WI38 (cell line): Measurements from ENCODE around the gene KLB.

Source experiments
- H3K4me3 ChIP-seq: 2 replicates; pipeline ENCODE4 v1.5.1; 2011; ENCODE audit warnings: low read depth, mild to moderate bottlenecking, control low read depth, low read length
- TF ChIP-seq, protein P1 (sequence below): IDR thresholded peaks from 2 replicates; pipeline ENCODE4 v1.5.1; 2012; ENCODE audit warnings: low read depth, mild to moderate bottlenecking, control low read depth, low read length

The KLB gene

DNA sequence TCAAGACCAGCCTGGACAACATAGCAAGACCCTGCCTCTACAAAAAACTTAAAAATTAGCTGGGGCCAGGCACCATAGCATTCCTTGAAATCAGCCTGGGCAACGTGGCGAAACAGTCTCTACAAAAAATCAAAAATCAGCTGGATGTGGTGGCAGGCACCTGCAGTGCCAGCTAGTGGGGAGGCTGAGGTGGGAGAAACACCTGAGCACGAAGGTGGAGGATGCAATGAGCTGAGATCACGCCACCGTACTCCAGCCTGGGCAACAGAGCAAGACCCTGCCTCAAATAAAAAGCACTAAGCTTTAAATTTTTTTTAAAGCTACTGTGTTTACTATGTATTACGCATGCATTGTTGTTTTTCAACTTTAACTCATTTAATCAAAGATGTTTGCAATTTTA is 48.8 kb downstream of the KLB start:
- H3K4me3 ChIP-seq: no peak overlapping the region
- TF ChIP-seq, protein P1, sequence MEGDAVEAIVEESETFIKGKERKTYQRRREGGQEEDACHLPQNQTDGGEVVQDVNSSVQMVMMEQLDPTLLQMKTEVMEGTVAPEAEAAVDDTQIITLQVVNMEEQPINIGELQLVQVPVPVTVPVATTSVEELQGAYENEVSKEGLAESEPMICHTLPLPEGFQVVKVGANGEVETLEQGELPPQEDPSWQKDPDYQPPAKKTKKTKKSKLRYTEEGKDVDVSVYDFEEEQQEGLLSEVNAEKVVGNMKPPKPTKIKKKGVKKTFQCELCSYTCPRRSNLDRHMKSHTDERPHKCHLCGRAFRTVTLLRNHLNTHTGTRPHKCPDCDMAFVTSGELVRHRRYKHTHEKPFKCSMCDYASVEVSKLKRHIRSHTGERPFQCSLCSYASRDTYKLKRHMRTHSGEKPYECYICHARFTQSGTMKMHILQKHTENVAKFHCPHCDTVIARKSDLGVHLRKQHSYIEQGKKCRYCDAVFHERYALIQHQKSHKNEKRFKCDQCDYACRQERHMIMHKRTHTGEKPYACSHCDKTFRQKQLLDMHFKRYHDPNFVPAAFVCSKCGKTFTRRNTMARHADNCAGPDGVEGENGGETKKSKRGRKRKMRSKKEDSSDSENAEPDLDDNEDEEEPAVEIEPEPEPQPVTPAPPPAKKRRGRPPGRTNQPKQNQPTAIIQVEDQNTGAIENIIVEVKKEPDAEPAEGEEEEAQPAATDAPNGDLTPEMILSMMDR: no peak

GRCh38 chr4:39456946-39457763 is 50.4 kb downstream of the KLB start:
- TF ChIP-seq, protein P1: no peak
- H3K4me3 ChIP-seq: peak overlapping the region; percentile 82

- peak overlapping the region; percentile 82 for H3K4me3 ChIP-seq
Observed at GRCh38 chr4:39458161-39458504, 51.4 kb downstream of the KLB start.

GRCh38 chr4:39458505-39459300 is 52.0 kb downstream of the KLB start, which contains the start of the genes LIAS and RPL9:
TSS of gene LIAS (plus strand) at chr4:39459056. CDS start at chr4:39459118, 62 bp downstream.
TSS of gene RPL9 (minus strand) at chr4:39458922. CDS start at chr4:39458439, 483 bp downstream.
- H3K4me3 ChIP-seq: peak within 1 kb of the TSS; percentile 82
- TF ChIP-seq, protein P1: no peak

- TF ChIP-seq, protein P1: no peak
- no peak overlapping the region for H3K4me3 ChIP-seq
Observed at GRCh38 chr4:39464886-39465501, 58.3 kb downstream of the KLB start.

DNA sequence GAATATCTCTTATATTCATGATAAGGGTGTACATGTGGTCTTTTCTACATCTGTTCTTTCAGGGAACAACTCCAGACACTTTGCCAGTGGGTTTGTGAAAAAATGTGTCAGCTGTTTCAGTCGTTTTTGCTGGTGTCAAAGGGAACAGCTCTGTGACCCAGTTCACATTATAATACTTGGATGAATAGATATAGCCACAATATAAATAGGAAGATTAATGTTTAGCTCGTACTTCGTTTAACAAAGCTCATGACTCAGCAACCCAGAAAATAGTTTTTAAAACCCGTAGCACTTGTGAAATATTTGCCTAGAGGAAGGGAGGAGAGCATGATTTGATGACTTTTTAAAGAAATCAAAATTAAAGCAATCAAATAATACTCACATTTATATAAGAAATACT is 60.0 kb downstream of the KLB start:
- H3K4me3 ChIP-seq: no peak overlapping the region
- TF ChIP-seq, protein P1: no peak

DNA sequence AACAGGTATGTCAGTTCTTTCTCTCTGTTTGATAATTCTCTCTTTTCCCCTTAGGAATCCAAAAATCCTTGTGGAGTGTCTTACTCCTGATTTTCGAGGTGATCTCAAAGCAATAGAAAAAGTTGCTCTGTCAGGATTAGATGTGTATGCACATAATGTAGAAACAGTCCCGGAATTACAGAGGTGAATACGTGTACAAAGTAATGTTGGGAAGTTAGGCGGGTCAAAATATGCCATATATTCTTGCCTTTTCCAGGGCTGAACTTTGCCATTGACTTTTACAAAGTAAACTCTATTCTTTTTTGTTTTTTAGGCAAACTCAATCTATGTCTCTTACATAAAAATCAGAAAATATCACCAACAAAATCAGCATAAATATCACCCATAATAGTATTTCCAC is 60.7 kb downstream of the KLB start:
- TF ChIP-seq, protein P1: no peak
- H3K4me3 ChIP-seq: no peak overlapping the region
